Measurements from ENCODE around the gene ANKRD60. TPM values are rescaled to one million over a fixed set of nuclear protein-coding genes. Genes with fewer than 3 reads are reported as not detected.

The ANKRD60 gene
- total RNA-seq, 2 donors from 2014 or later, result not detected

DNA sequence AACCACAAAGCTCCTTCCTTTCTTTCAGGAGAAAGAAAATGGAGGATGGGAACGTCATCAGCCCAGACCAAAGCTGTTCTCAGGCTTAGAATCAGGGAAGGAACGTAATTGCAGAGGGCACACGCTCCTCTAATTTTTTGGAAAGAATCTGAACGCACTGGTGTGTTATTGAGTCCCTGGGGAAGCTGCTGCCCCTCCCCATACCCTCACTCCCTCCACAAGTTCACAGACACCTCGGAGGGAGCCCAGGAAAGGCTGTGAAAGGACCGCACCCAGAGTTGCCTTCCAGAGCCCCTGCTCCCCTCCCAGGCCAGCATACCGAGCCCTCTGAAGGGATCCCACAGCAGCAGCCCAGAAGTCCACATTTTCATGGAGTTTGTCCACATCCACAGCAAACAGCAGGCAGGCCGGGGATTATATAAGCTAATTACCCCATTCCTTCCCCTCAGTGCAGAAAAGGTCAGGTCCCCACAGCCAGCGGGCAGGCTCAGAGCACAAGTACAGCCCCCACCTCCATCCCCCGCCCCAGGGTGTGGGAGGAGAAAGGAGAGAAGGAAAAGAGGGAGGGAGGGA lies 53.7 kb downstream of the ANKRD60 start:
- H3K9ac ChIP-seq (ENCODE audit: extremely low read depth, low read length, poor library complexity, severe bottlenecking), result no peak overlapping the region
- H3K36me3 ChIP-seq (ENCODE audit: control insufficient read depth, insufficient read depth, low read length), result no peaks in the 10 kb centered on the region
- H3K4me3 Mint-ChIP-seq, result no peak overlapping the region
- peaks cover 18% of the 10 kb centered on the region for H3K27me3 Mint-ChIP-seq (ENCODE audit: insufficient read depth)
- H3K4me1 Mint-ChIP-seq, result peaks cover 9% of the 10 kb centered on the region
- WGBS, 2 experiments (ENCODE audit: insufficient coverage in 1 of 2, insufficient read length in 1 of 2), result 63 to 68% methylated on average over 2 to 9 of the region's 10 CpGs
- H3K27ac ChIP-seq (ENCODE audit: low read depth, low read length), result peak overlapping the region; percentile 32
- peaks cover 1% of the 10 kb centered on the region for H3K4me1 ChIP-seq (ENCODE audit: control insufficient read depth, insufficient read depth, low read length)
- no peaks in the 10 kb centered on the region for H3K9me3 Mint-ChIP-seq
- H3K4me3 ChIP-seq (ENCODE audit: low read length), result no peak overlapping the region
- TF ChIP-seq CTCF (conservative IDR thresholded peaks at IDR 0.05), result no peak
- H3K36me3 Mint-ChIP-seq (ENCODE audit: low read depth), result no peaks in the 10 kb centered on the region
- DNase-seq, result no peak
- no peak overlapping the region for H3K27ac Mint-ChIP-seq
- no peaks in the 10 kb centered on the region for H3K9me3 ChIP-seq (ENCODE audit: control insufficient read depth, low read length)
- peaks cover 16% of the 10 kb centered on the region for H3K27me3 ChIP-seq (ENCODE audit: control insufficient read depth, insufficient read depth, low read length, poor library complexity, severe bottlenecking)

DNA sequence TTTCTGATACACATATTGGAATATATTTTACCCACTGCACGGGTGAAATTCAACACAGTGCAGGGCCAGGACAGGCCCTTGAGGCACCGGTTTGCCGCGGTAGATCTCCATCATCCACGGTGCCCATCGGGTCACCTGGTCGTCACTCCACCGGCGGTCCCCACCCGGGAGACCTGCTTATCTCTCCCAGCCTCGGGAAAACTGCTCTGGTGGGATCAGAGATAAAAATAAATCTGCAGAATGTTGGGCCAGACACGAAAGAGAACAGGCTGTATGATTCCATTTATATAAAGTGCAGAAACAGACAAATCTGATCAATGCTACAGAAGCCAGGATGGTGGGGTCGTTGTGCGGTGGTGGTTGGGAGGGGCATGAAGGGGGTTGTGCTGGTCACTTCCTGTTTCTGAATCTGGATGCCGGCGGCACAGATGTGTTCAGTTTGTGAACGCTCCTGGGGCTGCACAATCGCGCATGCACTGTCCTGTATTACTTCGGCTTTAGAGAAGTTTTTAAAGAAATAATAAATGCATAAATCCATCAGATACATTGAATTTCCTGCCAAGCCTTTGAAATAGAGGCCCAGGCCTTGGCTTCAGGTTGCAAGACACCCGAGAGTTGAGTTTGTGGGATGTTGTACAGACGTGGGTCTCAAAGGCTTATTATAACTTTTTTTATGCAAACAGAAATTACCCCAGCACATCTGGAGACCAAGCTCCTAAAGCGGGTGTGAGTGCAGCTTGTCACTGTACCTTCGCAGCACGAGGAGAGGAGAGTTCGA lies 54.3 kb downstream of the ANKRD60 start:
- H3K9ac ChIP-seq (ENCODE audit: extremely low read depth, low read length, poor library complexity, severe bottlenecking), result no peak overlapping the region
- H3K9me3 Mint-ChIP-seq, result no peaks in the 10 kb centered on the region
- no peak overlapping the region for H3K4me3 ChIP-seq (ENCODE audit: low read length)
- peaks cover 11% of the 10 kb centered on the region for H3K27me3 ChIP-seq (ENCODE audit: control insufficient read depth, insufficient read depth, low read length, poor library complexity, severe bottlenecking)
- peaks cover 14% of the 10 kb centered on the region for H3K27me3 Mint-ChIP-seq (ENCODE audit: insufficient read depth)
- no peaks in the 10 kb centered on the region for H3K4me1 ChIP-seq (ENCODE audit: control insufficient read depth, insufficient read depth, low read length)
- no peaks in the 10 kb centered on the region for H3K36me3 Mint-ChIP-seq (ENCODE audit: low read depth)
- H3K36me3 ChIP-seq (ENCODE audit: control insufficient read depth, insufficient read depth, low read length), result no peaks in the 10 kb centered on the region
- 88 to 93% methylated on average over 9 to 26 of the region's 26 CpGs for WGBS, 2 experiments (ENCODE audit: insufficient coverage in 1 of 2, insufficient read length in 1 of 2)
- DNase-seq, result no peak
- no peaks in the 10 kb centered on the region for H3K9me3 ChIP-seq (ENCODE audit: control insufficient read depth, low read length)
- no peak overlapping the region for H3K27ac Mint-ChIP-seq
- no peak overlapping the region for H3K4me3 Mint-ChIP-seq
- peaks cover 6% of the 10 kb centered on the region for H3K4me1 Mint-ChIP-seq
- H3K27ac ChIP-seq (ENCODE audit: low read depth, low read length), result peak overlapping the region; percentile 32
- TF ChIP-seq CTCF (conservative IDR thresholded peaks at IDR 0.05), result no peak

- Histone ChIP-seq H3K36me3 (ENCODE audit: control insufficient read depth, insufficient read depth, low read length) (no peaks in the 10 kb centered on the region), H3K27ac (ENCODE audit: low read depth, low read length) (no peak overlapping the region), H3K27me3 (ENCODE audit: control insufficient read depth, insufficient read depth, low read length, poor library complexity, severe bottlenecking) (peaks cover under 1% of the 10 kb centered on the region), H3K9me3 (ENCODE audit: control insufficient read depth, low read length) (no peaks in the 10 kb centered on the region), H3K9ac (ENCODE audit: extremely low read depth, low read length, poor library complexity, severe bottlenecking) (no peak overlapping the region), H3K4me1 (ENCODE audit: control insufficient read depth, insufficient read depth, low read length) (no peaks in the 10 kb centered on the region), H3K4me3 (ENCODE audit: low read length) (no peak overlapping the region)
- DNase-seq, result no peak
- WGBS, 2 experiments (ENCODE audit: insufficient coverage in 1 of 2, insufficient read length in 1 of 2), result 95 to 100% methylated on average over 5 to 9 of the region's 9 CpGs
- no peak overlapping the region for H3K27ac Mint-ChIP-seq
- peaks cover 4% of the 10 kb centered on the region for H3K27me3 Mint-ChIP-seq (ENCODE audit: insufficient read depth)
- H3K9me3 Mint-ChIP-seq, result no peaks in the 10 kb centered on the region
- peaks cover 6% of the 10 kb centered on the region for H3K4me1 Mint-ChIP-seq
- no peak for TF ChIP-seq CTCF (conservative IDR thresholded peaks at IDR 0.05)
- H3K4me3 Mint-ChIP-seq, result no peak overlapping the region
- H3K36me3 Mint-ChIP-seq (ENCODE audit: low read depth), result no peaks in the 10 kb centered on the region
These were observed 55.4 kb downstream of the ANKRD60 start for GRCh38 chr20:58173091-58173490.
